Measurements from ENCODE around the gene PLEKHM1.
"Not testable (repeated sequence)": the region's sequence is repeated elsewhere in the genome, so short reads cannot be mapped to it uniquely, and the experiment has no call there.

Gene PLEKHM1

GRCh38 chr17:45461524-45462327 lies 28.8 kb downstream of the PLEKHM1 start:
- not testable (repeated sequence) for H4K20me1 ChIP-seq (ENCODE audit: insufficient read depth, low read length, poor library complexity, severe bottlenecking); H3K27me3 ChIP-seq (ENCODE audit: insufficient read depth, low read length, poor library complexity, severe bottlenecking); H3F3A ChIP-seq (ENCODE audit: low read depth); H3K9me3 ChIP-seq (ENCODE audit: insufficient read depth, low read depth, low read length); H3K79me2 ChIP-seq (ENCODE audit: insufficient read depth, low read length); H2AFZ ChIP-seq (ENCODE audit: low read length); H3K4me3 ChIP-seq (ENCODE audit: low read length, poor library complexity, severe bottlenecking); H3K36me3 ChIP-seq (ENCODE audit: insufficient read depth, low read length); H3K9ac ChIP-seq (ENCODE audit: low read depth, low read length, poor library complexity, severe bottlenecking); H3K9me2 ChIP-seq (replicated peaks; ENCODE audit: low read depth, low read length); H3K4me1 ChIP-seq (ENCODE audit: insufficient read depth, low read length, poor library complexity, severe bottlenecking)
- H3K4me2 ChIP-seq (ENCODE audit: low read depth, low read length, poor library complexity, severe bottlenecking): peak overlapping the region; percentile 41

- not testable (repeated sequence) for H3K36me3 ChIP-seq (ENCODE audit: insufficient read depth, low read length); H3K9me3 ChIP-seq (ENCODE audit: insufficient read depth, low read depth, low read length); H3K4me3 ChIP-seq (ENCODE audit: low read length, poor library complexity, severe bottlenecking); H3K9me2 ChIP-seq (replicated peaks; ENCODE audit: low read depth, low read length); H3K79me2 ChIP-seq (ENCODE audit: insufficient read depth, low read length); H3K27me3 ChIP-seq (ENCODE audit: insufficient read depth, low read length, poor library complexity, severe bottlenecking); H2AFZ ChIP-seq (ENCODE audit: low read length); H3K4me2 ChIP-seq (ENCODE audit: low read depth, low read length, poor library complexity, severe bottlenecking); H4K20me1 ChIP-seq (ENCODE audit: insufficient read depth, low read length, poor library complexity, severe bottlenecking); H3K9ac ChIP-seq (ENCODE audit: low read depth, low read length, poor library complexity, severe bottlenecking); H3K4me1 ChIP-seq (ENCODE audit: insufficient read depth, low read length, poor library complexity, severe bottlenecking); H3F3A ChIP-seq (ENCODE audit: low read depth)
Measured at GRCh38 chr17:45460422-45460821, 30.1 kb downstream of the PLEKHM1 start.

GRCh38 chr17:45454341-45454740 lies 36.2 kb downstream of the PLEKHM1 start:
- H3K4me1 ChIP-seq (ENCODE audit: insufficient read depth, low read length, poor library complexity, severe bottlenecking); H3K9ac ChIP-seq (ENCODE audit: low read depth, low read length, poor library complexity, severe bottlenecking); H3K79me2 ChIP-seq (ENCODE audit: insufficient read depth, low read length); H3K36me3 ChIP-seq (ENCODE audit: insufficient read depth, low read length); H4K20me1 ChIP-seq (ENCODE audit: insufficient read depth, low read length, poor library complexity, severe bottlenecking); H3K9me3 ChIP-seq (ENCODE audit: insufficient read depth, low read depth, low read length); H3K4me3 ChIP-seq (ENCODE audit: low read length, poor library complexity, severe bottlenecking); H3K27me3 ChIP-seq (ENCODE audit: insufficient read depth, low read length, poor library complexity, severe bottlenecking); H3K4me2 ChIP-seq (ENCODE audit: low read depth, low read length, poor library complexity, severe bottlenecking); H3K9me2 ChIP-seq (replicated peaks; ENCODE audit: low read depth, low read length); H3F3A ChIP-seq (ENCODE audit: low read depth); H2AFZ ChIP-seq (ENCODE audit: low read length): not testable (repeated sequence)

- not testable (repeated sequence) for H4K20me1 ChIP-seq (ENCODE audit: insufficient read depth, low read length, poor library complexity, severe bottlenecking); H3K79me2 ChIP-seq (ENCODE audit: insufficient read depth, low read length); H3K27me3 ChIP-seq (ENCODE audit: insufficient read depth, low read length, poor library complexity, severe bottlenecking); H3K4me3 ChIP-seq (ENCODE audit: low read length, poor library complexity, severe bottlenecking); H3K36me3 ChIP-seq (ENCODE audit: insufficient read depth, low read length); H3K4me2 ChIP-seq (ENCODE audit: low read depth, low read length, poor library complexity, severe bottlenecking); H3K9ac ChIP-seq (ENCODE audit: low read depth, low read length, poor library complexity, severe bottlenecking); H3K4me1 ChIP-seq (ENCODE audit: insufficient read depth, low read length, poor library complexity, severe bottlenecking); H2AFZ ChIP-seq (ENCODE audit: low read length); H3F3A ChIP-seq (ENCODE audit: low read depth); H3K9me2 ChIP-seq (replicated peaks; ENCODE audit: low read depth, low read length); H3K9me3 ChIP-seq (ENCODE audit: insufficient read depth, low read depth, low read length)
Measured at GRCh38 chr17:45453731-45454130, 36.8 kb downstream of the PLEKHM1 start.

GRCh38 chr17:45453225-45453534 lies 37.3 kb downstream of the PLEKHM1 start:
- Histone ChIP-seq H3K9ac (ENCODE audit: low read depth, low read length, poor library complexity, severe bottlenecking) (peak overlapping the region; percentile 58), H3K4me2 (ENCODE audit: low read depth, low read length, poor library complexity, severe bottlenecking) (peak overlapping the region; percentile 51), H3K4me3 (ENCODE audit: low read length, poor library complexity, severe bottlenecking) (peak overlapping the region; percentile 48)
- not testable (repeated sequence) for H3K27me3 ChIP-seq (ENCODE audit: insufficient read depth, low read length, poor library complexity, severe bottlenecking); H3K9me2 ChIP-seq (replicated peaks; ENCODE audit: low read depth, low read length); H3F3A ChIP-seq (ENCODE audit: low read depth); H2AFZ ChIP-seq (ENCODE audit: low read length); H3K9me3 ChIP-seq (ENCODE audit: insufficient read depth, low read depth, low read length); H3K79me2 ChIP-seq (ENCODE audit: insufficient read depth, low read length); H3K36me3 ChIP-seq (ENCODE audit: insufficient read depth, low read length); H3K4me1 ChIP-seq (ENCODE audit: insufficient read depth, low read length, poor library complexity, severe bottlenecking); H4K20me1 ChIP-seq (ENCODE audit: insufficient read depth, low read length, poor library complexity, severe bottlenecking)

GRCh38 chr17:45452329-45453224 lies 37.9 kb downstream of the PLEKHM1 start:
- H3K9me3 ChIP-seq (ENCODE audit: insufficient read depth, low read depth, low read length); H3K36me3 ChIP-seq (ENCODE audit: insufficient read depth, low read length); H3K9me2 ChIP-seq (replicated peaks; ENCODE audit: low read depth, low read length); H2AFZ ChIP-seq (ENCODE audit: low read length); H3K27me3 ChIP-seq (ENCODE audit: insufficient read depth, low read length, poor library complexity, severe bottlenecking); H4K20me1 ChIP-seq (ENCODE audit: insufficient read depth, low read length, poor library complexity, severe bottlenecking); H3F3A ChIP-seq (ENCODE audit: low read depth); H3K79me2 ChIP-seq (ENCODE audit: insufficient read depth, low read length); H3K4me1 ChIP-seq (ENCODE audit: insufficient read depth, low read length, poor library complexity, severe bottlenecking): not testable (repeated sequence)
- H3K9ac ChIP-seq (ENCODE audit: low read depth, low read length, poor library complexity, severe bottlenecking): peak overlapping the region; percentile 58
- H3K4me2 ChIP-seq (ENCODE audit: low read depth, low read length, poor library complexity, severe bottlenecking): peak overlapping the region; percentile 51
- peak overlapping the region; percentile 48 for H3K4me3 ChIP-seq (ENCODE audit: low read length, poor library complexity, severe bottlenecking)

- H3K27me3 ChIP-seq (ENCODE audit: insufficient read depth, low read length, poor library complexity, severe bottlenecking); H3K9me3 ChIP-seq (ENCODE audit: insufficient read depth, low read depth, low read length); H4K20me1 ChIP-seq (ENCODE audit: insufficient read depth, low read length, poor library complexity, severe bottlenecking); H3K4me2 ChIP-seq (ENCODE audit: low read depth, low read length, poor library complexity, severe bottlenecking); H3K9ac ChIP-seq (ENCODE audit: low read depth, low read length, poor library complexity, severe bottlenecking); H3K4me3 ChIP-seq (ENCODE audit: low read length, poor library complexity, severe bottlenecking); H3F3A ChIP-seq (ENCODE audit: low read depth); H3K79me2 ChIP-seq (ENCODE audit: insufficient read depth, low read length); H3K36me3 ChIP-seq (ENCODE audit: insufficient read depth, low read length); H3K4me1 ChIP-seq (ENCODE audit: insufficient read depth, low read length, poor library complexity, severe bottlenecking); H2AFZ ChIP-seq (ENCODE audit: low read length); H3K9me2 ChIP-seq (replicated peaks; ENCODE audit: low read depth, low read length): not testable (repeated sequence)
Measured at GRCh38 chr17:45451660-45452059, 38.9 kb downstream of the PLEKHM1 start.
